GM12872 (cell line): ENCODE measurements around the gene CEP164.

Experiments used
- CTCF ChIP-seq: IDR thresholded peaks from 3 replicates; pipeline ENCODE4 v1.5.1; 2011; ENCODE audit warnings: low read depth, mild to moderate bottlenecking, low read length, moderate library complexity; ENCODE audit not compliant: insufficient read depth

Gene CEP164

GRCh38 chr11:117433717-117434116, 106.1 kb downstream of the CEP164 start:
- TF ChIP-seq CTCF, result no peak

GRCh38 chr11:117434481-117434880, 106.8 kb downstream of the CEP164 start:
- no peak for TF ChIP-seq CTCF

GRCh38 chr11:117435326-117435725, 107.7 kb downstream of the CEP164 start:
- no peak for TF ChIP-seq CTCF

GRCh38 chr11:117437041-117437790, 109.6 kb downstream of the CEP164 start:
- TF ChIP-seq CTCF, result no peak

- TF ChIP-seq CTCF, result no peak
Measured at GRCh38 chr11:117437791-117438130, 110.1 kb downstream of the CEP164 start.

- no peak for TF ChIP-seq CTCF
Measured at GRCh38 chr11:117438371-117439000, 110.8 kb downstream of the CEP164 start.

GRCh38 chr11:117439256-117439655, 111.6 kb downstream of the CEP164 start:
- no peak for TF ChIP-seq CTCF
